ENCODE results near the gene ZNF32.
"Not testable (repeated sequence)": the region's sequence is repeated elsewhere in the genome, so short reads cannot be mapped to it uniquely, and the experiment has no call there.

ZNF32 gene

DNA sequence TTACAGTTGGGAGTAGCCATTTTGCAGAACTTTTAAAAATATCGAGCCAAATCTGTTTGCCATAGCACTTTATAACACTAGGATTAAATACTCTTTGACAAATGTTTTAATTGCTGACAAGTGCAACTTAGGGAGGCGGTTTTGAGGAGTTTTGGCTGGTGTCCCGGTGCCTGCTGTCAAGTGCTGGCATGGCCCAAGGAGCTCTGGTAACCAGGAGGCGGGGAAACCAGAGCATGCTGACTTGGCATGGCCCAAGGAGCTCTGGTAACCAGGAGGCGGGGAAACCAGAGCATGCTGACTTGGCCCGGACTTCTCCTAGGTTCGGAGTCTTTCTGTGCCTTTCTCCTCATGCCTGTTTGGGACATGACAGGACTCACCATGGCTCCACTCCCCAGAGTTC is 30.8 kb upstream of the ZNF32 start:
- no peak for DNase-seq

DNA sequence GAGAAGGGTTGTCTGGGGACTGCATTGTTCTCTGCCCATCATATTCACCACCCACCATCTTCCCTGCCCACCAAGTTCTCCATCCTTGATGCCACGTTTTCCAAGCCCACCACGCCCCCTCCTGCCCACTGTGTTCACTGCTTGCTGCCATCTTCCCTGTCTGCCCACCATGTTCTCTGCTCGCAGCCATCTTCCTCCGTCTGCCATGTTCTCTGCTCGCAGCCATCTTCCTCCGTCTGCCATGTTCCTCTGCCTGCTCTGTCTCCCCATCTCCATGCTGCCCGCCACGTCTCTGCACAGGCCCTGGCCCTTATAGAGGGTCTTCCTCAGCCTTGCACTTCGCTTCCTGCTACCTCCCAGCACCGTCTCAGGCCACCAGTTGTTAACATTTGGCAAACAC is 30.0 kb upstream of the ZNF32 start:
- no peak for DNase-seq

DNA sequence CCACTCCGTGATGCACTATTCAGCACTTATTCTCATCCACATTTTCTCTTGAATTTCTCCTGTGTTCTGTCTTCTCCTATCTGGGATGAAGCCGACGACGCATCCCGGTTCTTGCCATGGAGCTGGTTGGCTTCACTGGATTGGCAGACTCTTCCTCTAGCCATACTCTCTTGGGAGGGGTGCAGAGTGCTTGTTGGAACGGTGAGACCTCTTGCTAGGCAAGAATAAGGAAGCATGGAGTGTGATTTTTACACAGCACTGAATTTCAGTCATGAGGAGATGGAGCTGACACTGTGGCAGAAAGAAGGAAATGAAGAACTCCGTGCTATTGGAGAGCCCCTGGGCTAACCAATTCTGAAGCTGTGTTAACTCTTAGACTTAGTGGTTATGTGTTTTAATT is 28.2 kb upstream of the ZNF32 start:
- no peak for DNase-seq

DNA sequence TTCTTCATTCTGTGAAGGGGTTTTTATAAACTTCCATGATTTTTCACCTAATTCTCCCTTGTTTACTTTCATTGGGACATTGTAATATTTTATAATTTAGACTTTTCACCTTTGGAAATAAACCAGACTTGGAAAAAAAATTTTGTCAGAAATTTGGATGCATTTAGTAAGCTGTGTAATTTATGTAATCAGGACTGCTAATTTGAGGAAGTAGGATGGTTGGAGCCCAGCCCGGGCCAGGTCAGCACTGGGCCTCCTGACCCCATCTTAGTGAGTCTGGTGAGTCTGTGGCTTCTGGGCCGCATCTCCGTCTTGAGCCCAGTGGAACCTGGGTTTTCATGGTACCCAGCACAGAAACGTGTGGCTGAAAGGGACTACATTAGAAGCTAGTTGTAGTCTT is 27.6 kb upstream of the ZNF32 start:
- no peak for DNase-seq

DNA sequence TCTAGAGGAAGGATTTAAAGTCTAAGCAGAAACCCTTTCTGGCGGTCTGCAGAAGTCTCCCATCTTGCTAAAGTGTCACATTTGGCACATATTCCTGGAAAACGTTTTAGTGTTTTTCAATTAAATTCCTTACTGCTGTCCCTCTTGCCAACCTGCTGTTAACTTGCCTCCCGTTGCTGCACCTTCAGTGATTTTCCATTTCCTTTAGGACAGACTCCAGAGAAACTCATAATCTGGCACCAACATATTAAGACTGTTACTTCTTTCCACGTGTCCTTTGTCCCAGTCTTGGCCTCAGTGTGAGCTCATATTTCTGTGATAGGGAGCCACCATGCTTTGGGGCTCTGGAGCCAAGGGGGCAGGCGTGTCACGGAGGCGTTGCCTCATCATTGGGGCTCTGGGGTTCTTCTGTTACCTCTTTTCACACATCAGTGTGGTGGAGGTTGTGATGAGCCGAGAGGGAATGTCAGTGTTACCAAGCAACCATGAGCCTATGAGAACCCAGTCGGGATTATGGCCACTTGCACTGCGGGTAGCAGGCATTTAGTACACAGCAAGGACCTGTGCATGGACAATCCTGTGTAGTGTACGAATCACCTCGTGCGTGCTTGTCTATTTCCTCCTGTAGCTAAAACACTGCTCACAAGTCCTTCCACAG is 26.0 kb upstream of the ZNF32 start:
- no peak for DNase-seq

DNA sequence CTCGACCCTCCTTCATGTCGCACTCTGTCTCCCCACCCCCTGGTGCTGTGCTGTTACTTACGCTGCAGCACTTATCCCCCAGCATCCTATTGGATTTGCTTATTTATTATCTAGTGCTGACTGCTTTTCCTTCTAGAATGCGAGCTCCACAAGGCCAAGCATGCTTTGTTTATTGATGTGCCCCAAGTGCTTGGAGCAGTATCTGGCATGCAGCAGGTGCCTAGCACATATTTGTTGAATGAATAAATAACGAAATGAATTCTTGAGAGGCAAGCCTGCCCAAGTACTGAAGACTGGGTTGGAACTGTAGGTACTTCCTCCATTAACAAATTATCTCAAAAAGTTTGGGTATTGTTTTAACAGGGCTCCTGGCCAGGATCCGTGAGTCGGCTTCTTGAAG is 24.8 kb upstream of the ZNF32 start:
- no peak for DNase-seq

DNA sequence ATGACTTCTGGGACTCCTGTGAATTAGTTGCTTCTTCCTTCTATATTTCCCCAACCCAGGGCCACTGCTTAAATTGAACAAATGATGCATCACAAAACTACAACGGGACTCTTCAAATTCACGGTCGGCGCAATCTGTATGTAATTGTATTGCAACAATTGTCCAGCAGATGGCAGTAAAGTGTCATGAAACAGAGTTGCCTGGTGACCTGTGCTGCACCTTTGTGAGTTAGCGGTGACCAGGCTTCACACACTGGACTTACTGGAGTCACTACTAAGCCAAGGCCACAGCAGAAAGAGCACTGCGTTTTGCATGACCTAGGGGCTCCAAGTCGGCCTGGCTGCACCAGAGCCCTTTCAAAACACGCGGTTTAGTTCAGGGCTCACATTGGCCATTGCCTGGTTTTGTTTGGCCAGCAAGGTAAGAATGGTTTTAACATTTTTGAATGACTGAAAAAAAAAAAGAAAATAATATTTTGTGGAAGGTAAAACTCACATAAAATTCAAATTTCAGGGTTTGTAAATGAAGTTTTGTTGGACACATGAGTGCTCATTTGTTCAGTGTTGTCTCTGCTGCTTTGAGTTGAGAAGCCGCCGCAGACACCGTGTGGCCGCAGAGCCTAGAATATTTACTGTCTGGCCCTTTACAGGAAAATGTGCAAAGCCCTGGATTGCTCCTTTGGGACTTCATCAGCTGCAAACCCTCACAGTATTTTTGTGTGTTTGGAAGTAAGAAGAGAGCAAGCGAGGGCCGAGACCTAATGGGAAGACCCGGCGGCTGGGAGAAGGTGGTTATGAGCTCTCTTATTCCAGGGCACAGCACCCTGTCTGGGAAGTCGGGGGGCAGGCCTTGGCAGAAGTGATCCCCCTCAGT is 23.2 kb upstream of the ZNF32 start:
- no peak for DNase-seq

DNA sequence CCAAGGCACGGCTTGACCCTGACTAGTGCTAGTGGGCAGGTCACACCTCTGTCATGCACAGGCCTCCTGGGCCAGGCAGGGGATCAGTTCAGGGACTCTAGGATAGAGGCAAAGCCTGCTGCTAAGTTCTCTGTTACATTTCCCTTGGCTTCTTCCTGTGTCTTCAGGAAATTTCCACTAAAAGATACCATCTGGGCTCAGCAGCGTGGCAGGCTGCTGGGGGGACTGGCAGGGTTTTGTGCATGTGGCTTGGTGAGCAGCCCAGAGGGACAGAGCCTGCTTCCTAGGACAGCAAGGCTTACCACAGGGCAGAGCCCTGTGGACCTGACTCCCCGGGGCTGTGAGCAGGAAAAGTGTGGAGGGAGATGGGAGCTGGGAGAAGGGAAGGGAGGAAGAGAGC is 20.7 kb upstream of the ZNF32 start:
- DNase-seq, result no peak

DNA sequence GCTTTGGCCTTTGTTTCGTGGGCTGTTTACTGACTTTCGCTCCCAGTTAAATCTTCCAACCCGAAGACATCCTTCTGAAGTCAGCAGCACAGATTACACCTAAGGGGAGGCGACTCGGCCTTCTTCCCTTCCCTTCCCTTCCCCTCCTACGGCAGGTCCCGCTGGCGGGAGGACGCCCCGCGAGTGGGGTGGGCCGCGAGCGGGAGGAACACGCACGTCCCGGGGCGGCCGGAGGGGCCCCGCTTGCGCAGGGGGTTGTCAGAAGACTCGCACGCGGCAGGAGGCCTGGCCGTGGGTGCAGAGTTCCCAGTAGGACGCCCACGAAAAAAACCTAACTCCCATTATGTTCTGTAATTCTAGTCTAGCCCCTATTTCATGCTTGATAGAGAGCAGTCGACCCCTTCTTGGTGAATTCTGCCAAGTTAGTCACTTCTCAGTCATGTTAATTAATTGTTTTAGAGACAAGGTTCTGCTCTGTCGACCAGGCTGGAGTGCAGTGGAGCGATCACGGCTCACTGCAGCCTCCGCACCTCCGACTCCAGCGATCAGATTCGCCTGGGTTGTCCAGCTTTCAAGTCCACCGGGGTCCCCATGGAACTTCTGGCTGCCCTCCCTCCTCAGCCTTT is 19.2 kb upstream of the ZNF32 start:
- DNase-seq, result no peak

DNA sequence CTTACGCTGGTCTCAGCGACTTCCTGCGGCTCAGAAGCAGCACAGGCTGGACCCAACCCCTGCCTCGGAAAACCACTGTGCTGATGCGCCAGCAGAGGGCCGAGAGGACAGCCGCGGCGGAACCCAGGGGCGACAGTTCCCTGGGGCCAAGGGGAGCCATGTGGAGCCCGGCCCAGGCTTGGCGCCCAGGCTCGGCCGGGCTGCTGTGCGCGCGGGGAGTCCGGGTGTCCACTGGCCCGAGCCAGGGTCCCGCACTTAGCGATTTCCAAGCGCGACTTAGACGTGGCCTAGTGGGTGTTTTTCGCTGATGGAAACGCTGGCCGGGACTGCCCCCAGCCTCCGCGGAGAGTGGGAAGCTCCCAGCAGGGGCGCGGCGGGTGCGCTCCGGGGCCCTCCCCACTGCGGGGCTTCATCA is 18.6 kb upstream of the ZNF32 start:
- DNase-seq, result no peak

DNA sequence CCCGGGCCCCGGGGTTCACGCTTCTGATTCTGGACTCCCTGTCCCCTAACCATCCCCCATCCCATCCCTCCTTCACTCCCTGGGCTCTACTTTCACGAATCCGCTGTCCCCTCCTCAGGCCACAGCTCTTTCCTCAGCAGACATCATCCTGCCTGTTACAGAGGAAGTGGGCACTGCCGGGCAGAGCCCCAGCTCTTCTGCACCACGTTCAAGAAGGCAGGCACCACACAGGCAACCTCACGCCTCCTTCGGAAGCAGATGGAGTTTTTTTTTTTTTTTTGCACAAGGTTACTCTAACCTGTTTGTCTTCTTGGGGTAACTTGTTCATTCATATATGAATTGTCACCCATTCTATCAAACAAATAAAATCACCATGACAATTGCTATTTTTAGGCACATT is 17.9 kb upstream of the ZNF32 start:
- DNase-seq, result no peak

DNA sequence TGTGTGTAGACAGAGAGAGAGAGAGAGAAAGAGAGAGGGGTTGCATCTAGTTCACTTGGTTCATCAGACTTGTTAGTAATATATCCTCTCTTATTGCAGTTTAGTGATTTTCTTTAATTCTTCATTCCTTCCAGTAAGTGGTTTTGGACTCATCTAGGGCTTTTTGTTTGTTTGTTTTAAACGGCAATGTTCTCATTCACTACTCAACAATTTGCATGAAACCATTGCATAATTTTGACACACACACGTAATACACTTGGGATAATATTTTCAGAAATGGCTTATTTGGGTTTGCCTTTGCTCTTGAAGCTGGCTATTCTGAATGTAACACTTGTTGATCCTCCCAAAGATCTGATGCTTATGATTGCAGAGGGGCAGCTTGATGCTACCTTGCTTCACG is 16.4 kb upstream of the ZNF32 start:
- no peak for DNase-seq

DNA sequence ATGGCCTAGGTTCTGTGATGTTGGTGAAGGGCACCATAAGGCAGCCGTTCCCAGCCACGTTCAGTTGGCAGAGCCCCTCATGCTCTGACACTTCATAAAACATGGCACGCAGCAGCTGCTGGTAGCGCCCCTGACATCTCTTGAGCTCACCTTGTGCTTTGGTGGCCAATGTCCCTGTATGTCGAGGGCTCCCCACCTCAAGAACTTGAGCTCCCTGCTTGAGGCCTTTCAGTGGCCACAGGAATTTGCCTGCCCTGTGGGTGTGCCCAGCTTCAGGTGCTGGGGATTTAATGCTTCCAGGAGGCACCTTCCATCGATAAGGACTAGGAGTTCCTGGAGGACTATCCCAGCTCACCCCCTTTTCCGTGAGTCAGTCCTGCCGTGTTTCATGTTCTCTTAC is 9.5 kb upstream of the ZNF32 start:
- no peak for DNase-seq

DNA sequence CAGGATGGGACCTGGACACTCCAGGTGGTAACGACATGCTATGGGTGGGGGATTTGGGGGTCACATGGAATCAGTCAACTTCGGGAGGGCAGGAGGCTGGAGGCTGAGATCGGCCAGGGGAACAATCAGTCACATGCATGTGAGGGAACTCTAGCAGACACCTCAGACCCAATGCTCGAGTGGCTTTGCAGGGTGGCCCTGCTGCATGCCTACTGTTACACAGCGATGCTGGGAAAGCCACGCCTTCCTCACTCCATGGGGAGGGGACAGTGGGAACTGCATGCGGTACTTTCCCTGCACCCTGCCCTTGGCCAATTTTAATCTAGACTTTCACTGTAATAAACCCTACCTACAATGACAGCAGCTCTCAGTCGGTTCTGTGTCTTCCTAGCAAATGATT is 6.6 kb upstream of the ZNF32 start:
- no peak for DNase-seq

DNA sequence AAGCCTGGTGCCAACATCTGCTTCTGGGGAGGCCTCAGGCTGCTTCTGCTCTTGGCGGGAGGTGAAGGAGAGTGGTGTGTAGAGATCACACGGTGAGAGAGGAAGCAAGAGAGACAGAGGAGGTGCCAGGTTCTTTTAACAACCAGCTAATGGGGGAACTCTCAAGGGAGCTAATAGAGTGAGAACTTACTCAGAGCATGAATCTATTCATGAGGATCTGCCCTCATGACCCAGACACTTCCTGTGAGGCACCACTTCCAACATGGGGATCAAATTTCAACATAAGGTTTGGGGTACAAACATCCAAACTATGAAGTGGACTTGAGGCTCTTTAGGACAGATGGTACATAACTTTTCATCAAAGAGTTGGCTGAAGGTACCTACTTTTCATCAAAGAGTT is 5.1 kb upstream of the ZNF32 start:
- DNase-seq, result no peak

DNA sequence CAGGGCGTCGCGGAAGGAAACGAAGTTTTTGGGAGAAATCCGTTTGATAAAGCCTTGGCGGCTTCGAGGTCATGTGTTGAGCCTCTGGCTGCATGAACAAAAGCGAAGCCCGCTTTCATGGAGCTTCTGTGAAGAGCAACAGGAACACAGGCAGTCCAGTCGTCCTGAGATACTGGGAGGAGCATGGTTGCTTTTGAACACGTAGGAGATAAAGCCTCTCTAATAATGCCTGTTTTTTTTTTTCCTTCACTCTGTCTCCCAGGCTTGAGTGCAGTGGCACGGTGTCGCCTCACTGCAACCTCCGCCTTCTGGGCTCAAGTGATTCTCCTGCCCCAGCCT is 473 bp upstream of the ZNF32 start:
- no peak for DNase-seq

DNA sequence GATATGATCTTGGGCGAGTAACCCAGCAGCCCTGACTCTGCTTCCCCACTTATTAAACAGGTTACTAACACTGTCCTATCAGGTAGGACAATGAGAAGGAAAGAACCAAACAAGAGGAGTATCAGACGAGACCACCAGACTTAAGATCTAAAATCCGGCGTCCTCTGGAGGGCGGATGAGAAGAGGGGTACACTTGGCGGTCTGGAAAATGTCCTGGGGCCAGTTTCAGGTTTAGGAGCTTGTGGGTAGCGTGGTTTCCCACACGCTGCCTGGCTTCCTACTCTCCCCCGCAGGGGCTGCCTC is 635 bp downstream of the ZNF32 start:
- DNase-seq, result no peak

DNA sequence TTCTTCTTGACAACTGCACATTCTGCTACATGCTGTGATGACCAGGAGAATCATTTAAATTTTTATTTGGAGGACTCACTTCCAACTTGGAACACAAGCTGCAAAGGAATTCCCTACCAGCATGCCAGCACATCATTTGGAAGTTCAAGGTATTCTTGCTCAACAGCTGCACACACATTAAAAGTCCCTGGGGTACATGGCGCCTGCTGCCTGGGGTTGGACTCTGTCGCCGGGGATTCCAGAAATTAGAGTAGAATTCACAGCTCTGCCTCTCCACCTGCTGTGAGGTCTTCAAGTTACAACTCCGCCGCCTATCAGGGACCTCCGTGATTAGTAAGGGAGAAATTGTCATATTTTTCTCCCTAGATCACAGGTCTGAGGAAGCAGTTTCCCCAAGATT is 1.1 kb downstream of the ZNF32 start:
- DNase-seq, result no peak

DNA sequence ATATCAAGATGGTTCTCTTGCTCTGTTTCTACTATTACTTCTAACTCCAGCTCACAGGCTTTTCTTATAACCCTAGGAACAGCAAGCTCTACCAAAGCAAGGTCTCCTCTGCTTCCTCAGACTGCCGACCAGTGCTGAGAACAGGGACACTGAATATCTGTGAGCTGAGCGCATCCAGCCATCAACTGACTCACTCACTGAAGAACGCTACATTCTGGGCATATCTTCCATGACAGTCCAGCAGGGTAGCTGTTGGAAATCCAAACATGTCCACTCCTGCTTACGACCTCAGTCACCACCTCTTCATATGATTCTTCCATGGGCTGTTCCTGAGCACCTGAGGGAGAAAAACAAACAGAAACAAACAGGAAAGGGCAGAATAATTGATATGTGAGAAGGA is 2.8 kb downstream of the ZNF32 start:
- DNase-seq, result no peak

DNA sequence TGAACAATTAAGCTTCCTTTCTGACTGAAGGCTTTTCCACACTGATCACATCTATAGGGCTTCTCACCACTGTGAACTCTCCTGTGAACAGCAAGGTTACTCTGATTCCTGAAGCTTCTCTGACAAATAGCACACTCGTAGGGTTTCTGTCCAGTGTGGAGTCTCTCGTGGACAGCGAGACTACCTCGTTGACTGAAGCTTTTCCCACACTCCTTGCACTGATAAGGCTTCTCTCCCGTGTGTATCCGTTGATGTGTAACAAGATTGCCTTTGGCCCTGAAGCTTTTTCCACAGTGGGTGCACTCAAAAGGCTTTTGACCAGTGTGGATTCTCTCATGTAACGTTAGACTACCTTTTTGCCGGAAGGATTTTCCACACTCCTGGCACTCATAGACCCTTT is 4.4 kb downstream of the ZNF32 start:
- DNase-seq, result no peak

DNA sequence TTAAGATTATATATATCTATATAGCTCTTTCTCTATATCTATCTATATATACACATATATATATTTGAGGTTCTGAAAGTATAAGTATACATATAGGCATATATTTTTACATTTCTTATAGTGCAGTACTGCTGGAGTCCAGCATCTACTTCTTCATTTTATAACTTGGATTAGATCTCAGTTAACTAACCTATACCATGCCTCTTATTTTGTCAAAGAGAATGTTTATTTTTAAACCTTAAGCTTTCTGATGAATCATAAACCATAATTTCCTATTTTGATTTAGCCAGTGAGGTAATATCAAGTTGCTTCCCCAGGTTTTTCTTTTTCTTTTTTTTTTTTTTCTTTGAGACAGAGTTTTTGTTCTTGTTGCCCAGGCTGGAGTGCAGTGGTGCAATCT is 8.1 kb downstream of the ZNF32 start:
- DNase-seq, result no peak

DNA sequence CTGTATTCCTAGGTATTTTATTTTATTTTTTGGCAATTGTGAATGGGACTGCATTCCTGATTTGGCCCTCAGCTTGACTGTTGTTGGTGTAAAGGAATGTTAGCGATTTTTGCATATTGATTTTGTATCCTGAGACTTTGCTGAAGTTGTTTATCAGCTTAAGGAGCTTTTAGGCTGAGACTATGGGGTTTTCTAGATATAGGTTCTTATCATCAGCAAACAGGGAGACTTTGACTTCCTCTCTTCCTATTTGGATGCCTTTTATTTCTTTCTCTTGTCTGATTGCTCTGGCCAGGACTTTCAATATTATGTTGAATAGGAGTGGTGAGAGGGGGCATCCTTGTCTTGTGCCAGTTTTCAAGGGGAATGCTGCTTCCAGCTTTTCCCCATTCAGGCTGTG is 12.9 kb downstream of the ZNF32 start:
- not testable (repeated sequence) for DNase-seq

DNA sequence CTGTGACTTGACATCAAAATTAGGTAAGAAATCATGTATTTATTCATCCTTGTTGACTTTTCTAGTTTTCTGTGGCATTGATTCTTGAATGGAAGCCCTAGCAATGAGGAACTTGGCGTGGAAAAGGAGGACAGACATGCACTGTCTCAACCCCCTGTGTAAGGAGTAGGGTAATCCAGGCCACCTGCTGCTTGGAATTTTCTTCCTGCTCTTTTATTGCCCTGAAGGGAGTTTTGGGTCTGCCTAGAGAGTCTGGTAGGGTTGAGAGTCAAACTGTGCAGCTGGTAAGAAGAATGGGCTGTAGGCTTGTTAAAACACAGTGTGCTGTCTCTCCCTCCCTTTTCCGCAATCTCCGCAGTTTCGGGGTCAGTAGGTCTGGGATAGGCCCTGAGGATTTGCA is 19.7 kb downstream of the ZNF32 start:
- no peak for DNase-seq

DNA sequence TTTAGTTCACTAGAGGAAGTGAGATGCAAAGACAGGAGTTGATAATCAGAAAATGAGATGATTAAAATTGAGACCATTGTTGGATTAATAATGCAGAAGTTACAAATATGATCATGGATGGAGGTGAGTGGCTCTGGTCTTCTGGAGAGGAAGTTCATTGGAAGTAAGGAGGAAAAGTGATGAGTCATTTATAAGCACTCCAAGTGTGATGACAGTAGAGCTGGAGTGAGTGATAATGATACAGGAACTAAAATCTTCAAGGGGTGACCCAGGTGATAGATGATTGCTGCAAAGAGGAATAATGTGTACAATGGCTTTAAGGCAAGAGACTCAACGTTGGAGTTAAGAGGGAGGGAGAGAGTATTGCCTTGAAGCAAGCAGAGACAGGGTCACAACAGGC is 20.7 kb downstream of the ZNF32 start:
- DNase-seq, result no peak

DNA sequence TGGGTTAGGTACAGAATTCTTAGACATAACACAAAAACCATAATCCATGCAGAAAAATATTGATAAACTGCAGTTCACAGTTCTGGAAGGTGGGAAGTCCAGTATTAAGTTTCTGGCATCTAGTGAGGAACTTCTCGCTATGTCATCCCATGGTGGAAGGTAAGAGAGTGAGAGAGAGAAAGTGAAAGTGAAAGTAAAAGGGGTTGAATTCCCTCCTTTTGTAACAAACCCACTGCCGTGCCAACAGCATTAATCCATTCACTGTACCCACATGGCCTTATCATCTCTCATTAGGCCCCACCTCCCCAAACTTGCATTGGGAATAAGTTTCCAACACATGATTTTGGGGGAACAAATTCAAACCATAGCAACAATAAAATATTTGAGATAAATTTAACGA is 25.3 kb downstream of the ZNF32 start:
- DNase-seq, result no peak
